BLaER1 (cell line): ENCODE data around the gene PTPRN2.
"Not testable (repeated sequence)": the region's sequence is repeated elsewhere in the genome, so short reads cannot be mapped to it uniquely, and the experiment has no call there.

ENCODE experiments used
- H3K27ac ChIP-seq: shearing (Covaris generic); formaldehyde crosslinking; 2 replicates; pipeline ENCODE4 v1.8.1; 2022
- H3K27me3 ChIP-seq: shearing (Covaris generic); formaldehyde crosslinking; 2 replicates; pipeline ENCODE4 v1.8.1; 2022
- H3K36me3 ChIP-seq: shearing (Covaris generic); formaldehyde crosslinking; 2 replicates; pipeline ENCODE4 v1.8.1; 2022
- H3K4me1 ChIP-seq: shearing (Covaris generic); formaldehyde crosslinking; 2 replicates; pipeline ENCODE4 v1.8.1; 2022
- H3K4me2 ChIP-seq: shearing (Covaris generic); formaldehyde crosslinking; 2 replicates; pipeline ENCODE4 v1.8.1; 2022
- H3K4me3 ChIP-seq: shearing (Covaris generic); formaldehyde crosslinking; 2 replicates; pipeline ENCODE4 v1.8.1; 2022
- H3K9ac ChIP-seq: shearing (Covaris generic); formaldehyde crosslinking; 2 replicates; pipeline ENCODE4 v1.8.1; 2022
- H3K9me3 ChIP-seq: shearing (Covaris generic); formaldehyde crosslinking; 2 replicates; pipeline ENCODE4 v1.8.1; 2022
- H4K20me1 ChIP-seq: shearing (Covaris generic); formaldehyde crosslinking; 2 replicates; pipeline ENCODE4 v1.8.1; 2022
- Cebpa-rat ChIP-seq: shearing (Covaris generic); IDR thresholded peaks from 2 replicates; pipeline ENCODE4 v1.8.1; 2022

Gene PTPRN2

DNA sequence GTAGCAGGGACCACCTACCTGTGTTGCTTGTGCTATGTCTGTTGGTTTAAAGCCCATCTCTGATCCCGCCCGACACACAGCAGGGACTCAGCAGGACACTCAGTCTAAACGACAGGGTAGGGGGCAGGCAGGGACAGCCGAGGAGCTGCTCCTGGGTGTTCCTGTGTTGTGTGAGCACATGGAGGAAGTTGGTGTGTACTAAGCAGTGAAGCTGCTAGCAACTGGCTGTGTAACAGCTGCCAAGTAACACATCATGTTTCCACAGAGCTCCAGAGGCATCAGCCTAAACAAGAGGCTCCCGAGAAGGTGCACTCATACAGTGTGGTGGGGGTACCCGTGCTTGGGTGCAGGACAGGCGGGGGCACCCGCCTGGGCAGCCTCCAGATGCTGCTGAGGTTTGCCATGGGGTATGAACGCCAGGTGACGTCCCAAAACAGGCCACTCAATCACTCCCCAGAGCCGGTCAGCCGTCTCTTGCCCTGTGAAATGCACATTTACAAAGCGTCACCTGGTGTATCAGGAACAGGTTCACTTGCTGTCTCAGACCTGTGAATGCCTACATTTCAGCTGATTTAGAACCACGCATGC lies 59.6 kb downstream of the PTPRN2 start:
- no peaks in the 10 kb centered on the region for H3K36me3 ChIP-seq
- peaks cover 92% of the 10 kb centered on the region for H3K4me1 ChIP-seq
- no peak overlapping the region for H3K4me3 ChIP-seq
- peak overlapping the region; percentile 58 for H3K27ac ChIP-seq
- H3K9ac ChIP-seq, result peak overlapping the region; percentile 12; the same call in 1 of the 2 replicates
- no peaks in the 10 kb centered on the region for H4K20me1 ChIP-seq
- no peaks in the 10 kb centered on the region for H3K27me3 ChIP-seq
- peaks cover 6% of the 10 kb centered on the region for H3K9me3 ChIP-seq
- H3K4me2 ChIP-seq, result peak overlapping the region; percentile 95
- TF ChIP-seq Cebpa-rat, result no peak

DNA sequence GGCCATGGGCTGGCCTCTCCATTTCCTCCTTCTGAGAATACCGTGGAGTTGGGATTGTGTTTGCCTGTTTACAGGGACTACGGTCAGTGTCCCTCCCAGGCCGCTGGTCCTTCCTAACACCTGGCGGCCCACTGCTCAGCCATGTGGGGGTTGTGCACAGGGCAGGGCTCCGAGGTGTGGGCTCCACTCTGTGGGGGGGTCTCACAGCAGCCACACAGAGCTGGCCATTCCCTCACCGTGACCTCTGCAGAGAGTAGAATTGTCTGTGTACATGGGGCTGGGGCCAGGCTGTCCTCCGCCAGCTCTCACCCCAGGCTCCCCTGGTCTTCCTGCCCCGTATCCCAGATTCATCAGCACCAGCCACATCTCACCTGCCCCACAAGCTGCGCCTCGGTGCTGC lies 60.1 kb downstream of the PTPRN2 start:
- H3K36me3 ChIP-seq, result no peaks in the 10 kb centered on the region
- peak overlapping the region; percentile 58 for H3K27ac ChIP-seq
- no peaks in the 10 kb centered on the region for H3K27me3 ChIP-seq
- H3K4me3 ChIP-seq, result no peak overlapping the region
- H3K9ac ChIP-seq, result peak overlapping the region; percentile 12
- H3K4me2 ChIP-seq, result peak overlapping the region; percentile 95
- no peak for TF ChIP-seq Cebpa-rat
- peaks cover 92% of the 10 kb centered on the region for H3K4me1 ChIP-seq
- H4K20me1 ChIP-seq, result no peaks in the 10 kb centered on the region
- H3K9me3 ChIP-seq, result peaks cover 11% of the 10 kb centered on the region

DNA sequence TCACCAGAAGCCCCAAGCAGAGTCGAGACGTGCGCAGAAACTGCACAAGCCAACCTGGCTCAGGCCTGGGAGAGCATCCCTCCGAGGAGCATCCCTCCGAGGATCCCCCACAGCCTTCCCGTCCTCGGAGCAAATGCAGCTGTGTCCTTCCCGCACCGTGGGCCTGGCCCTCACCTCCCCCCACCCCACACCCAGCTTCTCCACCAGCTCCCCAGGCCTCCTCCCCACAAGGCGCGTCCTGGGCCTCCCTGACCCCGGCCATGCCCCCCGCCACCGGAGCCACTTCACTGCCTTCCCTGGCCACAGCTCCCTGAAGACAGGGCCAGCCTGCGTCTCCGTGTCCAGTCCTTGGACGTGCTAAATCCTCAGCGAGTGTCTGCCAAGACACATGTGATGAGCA lies 60.6 kb downstream of the PTPRN2 start:
- peak overlapping the region; percentile 12; the same call in 1 of the 2 replicates for H3K9ac ChIP-seq
- H3K4me1 ChIP-seq, result peaks cover 89% of the 10 kb centered on the region
- no peaks in the 10 kb centered on the region for H4K20me1 ChIP-seq

DNA sequence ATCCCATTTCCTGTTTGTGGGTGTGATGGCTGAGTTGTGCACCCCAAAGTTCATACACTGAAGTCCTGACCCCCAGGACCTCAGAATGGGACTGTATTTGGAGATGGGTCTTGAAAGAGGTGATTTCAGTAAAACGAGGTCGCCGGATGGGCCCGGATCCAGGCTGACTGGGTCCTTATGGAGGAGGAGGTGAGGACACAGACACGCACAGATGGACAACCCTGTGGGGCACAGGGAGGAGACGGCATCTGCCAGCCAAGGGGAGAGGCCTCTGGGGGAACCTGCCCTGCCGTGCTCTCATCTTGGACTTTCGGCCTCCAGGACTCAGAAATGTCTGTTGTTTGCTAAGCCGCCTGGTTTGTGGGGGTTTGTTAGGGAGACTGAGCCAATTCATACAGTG lies 61.1 kb downstream of the PTPRN2 start:
- no peaks in the 10 kb centered on the region for H4K20me1 ChIP-seq
- peaks cover 84% of the 10 kb centered on the region for H3K4me1 ChIP-seq
- peak overlapping the region; percentile 95 for H3K4me2 ChIP-seq
- H3K9me3 ChIP-seq, result peaks cover 19% of the 10 kb centered on the region
- no peak overlapping the region for H3K9ac ChIP-seq
- no peak overlapping the region for H3K4me3 ChIP-seq
- no peaks in the 10 kb centered on the region for H3K36me3 ChIP-seq
- H3K27ac ChIP-seq, result peak overlapping the region; percentile 58; the same call in 1 of the 2 replicates
- no peaks in the 10 kb centered on the region for H3K27me3 ChIP-seq
- TF ChIP-seq Cebpa-rat, result no peak

More for the DNA sequence above, 60.6 kb downstream of the PTPRN2 start:
- no peak overlapping the region for H3K4me3 ChIP-seq
- TF ChIP-seq Cebpa-rat, result no peak
- no peaks in the 10 kb centered on the region for H3K27me3 ChIP-seq
- peak overlapping the region; percentile 95 for H3K4me2 ChIP-seq
- H3K9me3 ChIP-seq, result peaks cover 14% of the 10 kb centered on the region
- H3K36me3 ChIP-seq, result no peaks in the 10 kb centered on the region
- H3K27ac ChIP-seq, result peak overlapping the region; percentile 58; the same call in 1 of the 2 replicates

DNA sequence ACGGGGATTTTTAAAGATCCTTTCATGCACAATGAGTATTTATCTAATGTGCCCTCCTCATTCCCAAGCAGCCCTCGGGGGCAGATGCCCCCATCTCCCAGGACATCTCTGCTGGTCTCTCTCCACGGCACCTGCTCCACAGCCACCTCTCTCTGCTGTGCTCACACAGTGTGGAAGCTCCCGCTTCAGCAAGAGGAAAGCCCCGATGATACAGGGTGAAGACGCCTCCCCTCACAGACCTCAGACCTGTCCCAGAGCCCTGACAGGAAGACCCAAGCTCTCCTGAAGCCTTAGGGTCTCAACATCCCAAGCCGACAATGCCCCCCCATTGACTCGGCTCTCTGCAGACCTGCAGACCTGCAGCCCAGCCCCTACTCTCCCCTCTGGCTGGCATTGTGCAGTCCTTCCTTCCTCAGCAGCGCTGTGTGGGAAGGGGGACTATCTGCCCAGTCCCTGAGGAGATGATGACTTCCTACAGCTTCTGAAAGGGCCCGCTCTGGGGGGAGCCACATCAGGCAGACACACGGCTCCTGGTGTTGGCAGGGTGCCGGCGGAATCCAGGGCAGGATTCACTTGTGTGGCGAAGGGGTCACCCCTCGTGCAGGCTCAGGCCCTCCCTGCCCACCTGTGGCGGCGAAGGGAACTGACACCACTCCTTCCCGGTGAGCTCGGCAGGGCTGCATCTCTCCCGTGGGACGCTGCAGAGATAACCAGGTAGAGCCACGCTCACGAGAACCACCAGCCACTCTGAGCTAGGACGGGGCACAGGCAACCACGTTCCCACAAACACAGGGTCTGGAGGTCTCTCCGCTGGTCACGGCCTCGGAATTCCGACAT lies 61.8 kb downstream of the PTPRN2 start:
- peaks cover 26% of the 10 kb centered on the region for H3K9me3 ChIP-seq
- H4K20me1 ChIP-seq, result no peaks in the 10 kb centered on the region
- peak overlapping the region; percentile 49; the same call in 1 of the 2 replicates for H3K27ac ChIP-seq
- no peaks in the 10 kb centered on the region for H3K36me3 ChIP-seq
- H3K27me3 ChIP-seq, result no peaks in the 10 kb centered on the region
- H3K9ac ChIP-seq, result no peak overlapping the region; the same call in 1 of the 2 replicates
- peak overlapping the region; percentile 95 for H3K4me2 ChIP-seq
- peaks cover 77% of the 10 kb centered on the region for H3K4me1 ChIP-seq
- TF ChIP-seq Cebpa-rat, result no peak
- no peak overlapping the region for H3K4me3 ChIP-seq

- Histone ChIP-seq H4K20me1 (no peaks in the 10 kb centered on the region), H3K4me3 (no peak overlapping the region), H3K27ac (peak overlapping the region; percentile 49; the same call in 1 of the 2 replicates), H3K36me3 (no peaks in the 10 kb centered on the region), H3K4me2 (peak overlapping the region; percentile 95), H3K9me3 (peaks cover 28% of the 10 kb centered on the region), H3K9ac (no peak overlapping the region; the same call in 1 of the 2 replicates), H3K4me1 (peaks cover 69% of the 10 kb centered on the region), H3K27me3 (no peaks in the 10 kb centered on the region)
- no peak for TF ChIP-seq Cebpa-rat
Observed at GRCh38 chr7:158524749-158525635, 62.6 kb downstream of the PTPRN2 start.

DNA sequence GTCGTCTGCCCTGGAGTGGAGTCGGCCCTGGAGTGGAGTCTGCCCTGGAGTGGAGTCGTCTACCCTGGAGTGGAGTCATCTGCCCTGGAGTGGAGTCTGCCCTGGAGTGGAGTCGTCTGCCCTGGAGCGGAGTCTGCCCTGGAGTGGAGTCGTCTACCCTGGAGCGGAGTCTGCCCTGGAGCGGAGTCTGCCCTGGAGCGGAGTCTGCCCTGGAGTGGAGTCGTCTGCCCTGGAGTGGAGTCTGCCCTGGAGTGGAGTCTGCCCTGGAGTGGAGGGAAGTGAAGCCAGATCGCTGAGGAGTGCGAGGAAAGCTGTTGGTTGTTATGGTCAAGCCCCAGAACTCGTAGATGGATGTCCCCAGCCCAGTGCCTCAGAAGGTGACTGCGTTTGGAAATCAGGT lies 63.3 kb downstream of the PTPRN2 start:
- not testable (repeated sequence) for H3K4me3 ChIP-seq, H3K36me3 ChIP-seq, H4K20me1 ChIP-seq, H3K9ac ChIP-seq, H3K27me3 ChIP-seq, H3K27ac ChIP-seq
- H3K4me1 ChIP-seq, result peaks cover 61% of the 10 kb centered on the region
- H3K9me3 ChIP-seq, result peaks cover 28% of the 10 kb centered on the region
- peak overlapping the region; percentile 95 for H3K4me2 ChIP-seq

GRCh38 chr7:158523877-158524276 lies 63.7 kb downstream of the PTPRN2 start:
- Histone ChIP-seq H3K9me3 (peaks cover 28% of the 10 kb centered on the region), H3K4me1 (peaks cover 57% of the 10 kb centered on the region)
- not testable (repeated sequence) for H3K27ac ChIP-seq, H3K27me3 ChIP-seq, H3K4me3 ChIP-seq, H4K20me1 ChIP-seq, H3K9ac ChIP-seq, H3K4me2 ChIP-seq, H3K36me3 ChIP-seq

DNA sequence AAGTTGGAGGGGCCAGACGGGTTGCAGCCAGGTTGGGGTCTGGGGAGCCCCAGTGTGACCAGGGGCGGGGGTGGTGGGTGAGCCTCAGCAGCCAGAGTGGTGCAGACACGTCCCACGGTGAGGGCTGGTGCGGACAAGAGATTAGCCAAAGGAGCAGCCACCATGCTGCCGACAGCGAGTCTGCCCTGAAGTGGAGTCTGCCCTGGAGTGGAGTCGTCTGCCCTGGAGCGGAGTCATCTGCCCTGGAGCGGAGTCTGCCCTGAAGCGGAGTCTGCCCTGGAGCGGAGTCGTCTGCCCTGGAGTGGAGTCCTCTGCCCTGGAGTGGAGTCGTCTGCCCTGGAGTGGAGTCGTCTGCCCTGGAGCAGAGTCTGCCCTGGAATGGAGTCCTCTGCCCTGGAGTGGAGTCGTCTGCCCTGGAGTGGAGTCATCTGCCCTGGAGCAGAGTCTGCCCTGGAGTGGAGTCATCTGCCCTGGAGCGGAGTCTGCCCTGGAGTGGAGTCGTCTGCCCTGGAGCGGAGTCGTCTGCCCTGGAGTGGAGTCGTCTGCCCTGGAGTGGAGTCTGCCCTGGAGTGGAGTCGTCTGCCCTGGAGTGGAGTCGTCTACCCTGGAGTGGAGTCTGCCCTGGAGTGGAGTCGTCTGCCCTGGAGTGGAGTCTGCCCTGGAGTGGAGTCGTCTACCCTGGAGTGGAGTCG lies 64.3 kb downstream of the PTPRN2 start:
- H3K4me3 ChIP-seq, H4K20me1 ChIP-seq, H3K9ac ChIP-seq, H3K36me3 ChIP-seq, H3K27me3 ChIP-seq: not testable (repeated sequence)
- Histone ChIP-seq H3K4me2 (peak overlapping the region; percentile 22; the same call in 1 of the 2 replicates), H3K27ac (0 out of 2 replicates have a peak overlapping the region, but pooled peaks have one; percentile 9), H3K9me3 (peaks cover 28% of the 10 kb centered on the region), H3K4me1 (peaks cover 52% of the 10 kb centered on the region)

DNA sequence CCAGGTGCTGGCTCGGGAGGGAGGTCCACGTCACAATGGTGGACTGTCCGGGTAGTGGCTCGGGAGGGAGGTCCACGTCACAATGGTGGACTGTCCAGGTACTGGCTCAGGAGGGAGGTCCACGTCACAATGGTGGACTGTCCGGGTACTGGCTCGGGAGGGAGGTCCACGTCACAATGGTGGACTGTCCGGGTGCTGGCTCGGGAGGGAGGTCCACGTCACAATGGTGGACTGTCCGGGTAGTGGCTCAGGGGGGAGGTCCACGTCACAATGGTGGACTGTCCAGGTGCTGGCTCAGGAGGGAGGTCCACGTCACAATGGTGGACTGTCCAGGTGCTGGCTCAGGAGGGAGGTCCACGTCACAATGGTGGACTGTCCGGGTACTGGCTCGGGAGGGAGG lies 65.8 kb downstream of the PTPRN2 start:
- Histone ChIP-seq H3K9me3 (peaks cover 28% of the 10 kb centered on the region), H3K4me1 (peaks cover 37% of the 10 kb centered on the region)
- H3K27ac ChIP-seq, H3K27me3 ChIP-seq, H3K4me2 ChIP-seq, H3K9ac ChIP-seq, H3K4me3 ChIP-seq, H3K36me3 ChIP-seq, H4K20me1 ChIP-seq: not testable (repeated sequence)
